Adipocyte (in vitro differentiated cells): ENCODE data around the gene KIF5C.
A peak's percentile ranks its signal among the peaks of the same experiment; 100 is the strongest.

Experiments
- DNase-seq: peaks from one replicate; pipeline ENCODE4 v3.0.0-alpha.2; 2015; ENCODE audit warnings: low read depth
- H3K27me3 ChIP-seq: replicated peaks from 2 replicates; pipeline ENCODE4 v1.7.0; 2013; ENCODE audit warnings: mild to moderate bottlenecking, low read length, moderate library complexity; ENCODE audit not compliant: control insufficient read depth, insufficient read depth
- H3K36me3 ChIP-seq: 2 replicates; pipeline ENCODE4 v1.7.0; 2013; ENCODE audit warnings: low read length, mild to moderate bottlenecking, moderate library complexity; ENCODE audit not compliant: control insufficient read depth, insufficient read depth, severe bottlenecking
- H3K4me1 ChIP-seq: 2 replicates; pipeline ENCODE4 v1.7.0; 2013; ENCODE audit warnings: mild to moderate bottlenecking, low read length, moderate library complexity; ENCODE audit not compliant: control insufficient read depth, insufficient read depth
- H3K4me3 ChIP-seq: 2 replicates; pipeline ENCODE4 v1.7.0; 2013; ENCODE audit warnings: mild to moderate bottlenecking, low read length, moderate library complexity
- H3K9ac ChIP-seq: 2 replicates; pipeline ENCODE4 v1.7.0; 2013; ENCODE audit warnings: mild to moderate bottlenecking, low read length, moderate library complexity
- H3K9me3 ChIP-seq: 2 replicates; pipeline ENCODE4 v1.7.0; 2013; ENCODE audit warnings: mild to moderate bottlenecking, low read length, moderate library complexity; ENCODE audit not compliant: control insufficient read depth

The KIF5C gene

DNA sequence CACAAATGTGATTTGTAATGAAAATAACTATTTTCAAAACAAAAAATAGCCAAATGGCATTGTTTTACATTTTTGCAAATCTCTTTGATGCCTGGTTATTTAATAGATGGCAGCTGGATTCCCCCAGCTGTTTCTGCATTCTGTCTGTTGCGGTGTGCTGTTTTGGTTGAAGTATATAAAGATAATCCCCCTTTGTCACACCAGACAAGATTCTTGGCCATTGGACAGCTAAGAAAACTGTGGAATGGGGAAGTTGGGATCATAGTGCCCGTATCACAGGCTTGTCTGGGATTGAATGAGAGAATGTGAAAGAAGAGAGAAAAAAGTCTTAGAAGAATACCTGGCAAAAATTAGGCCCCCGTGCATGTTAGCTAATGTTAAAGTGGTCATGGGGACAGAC, 144.0 kb downstream of the KIF5C start:
- no peak for DNase-seq
- no peak overlapping the region for H3K9ac ChIP-seq
- H3K4me1 ChIP-seq, result no peaks in the 10 kb centered on the region
- no peaks in the 10 kb centered on the region for H3K36me3 ChIP-seq
- H3K9me3 ChIP-seq, result no peaks in the 10 kb centered on the region
- H3K4me3 ChIP-seq, result no peak overlapping the region
- peaks cover 9% of the 10 kb centered on the region for H3K27me3 ChIP-seq

DNA sequence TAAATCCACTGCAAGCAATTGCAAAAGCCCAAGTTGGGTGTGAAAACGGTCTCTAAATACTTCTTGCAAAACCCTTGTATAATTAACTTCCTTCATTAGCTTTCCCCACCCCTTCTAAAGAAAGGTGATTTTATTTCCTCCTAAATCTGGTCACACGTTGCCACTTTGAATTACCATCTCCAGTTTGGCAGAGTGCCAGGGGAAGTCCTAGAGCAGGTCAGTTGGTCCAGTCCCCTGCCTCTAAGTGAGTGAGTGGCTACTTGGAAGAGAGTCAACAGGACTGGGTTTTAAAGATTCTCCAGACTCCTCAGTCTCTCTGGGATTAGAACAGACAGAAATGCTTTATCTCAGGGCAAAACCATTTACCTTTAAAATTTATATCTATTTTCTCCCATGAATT, 144.7 kb downstream of the KIF5C start:
- H3K4me1 ChIP-seq, result no peaks in the 10 kb centered on the region
- no peak for DNase-seq
- no peak overlapping the region for H3K4me3 ChIP-seq
- no peaks in the 10 kb centered on the region for H3K36me3 ChIP-seq
- no peak overlapping the region for H3K9ac ChIP-seq
- no peaks in the 10 kb centered on the region for H3K9me3 ChIP-seq
- H3K27me3 ChIP-seq, result peaks cover 9% of the 10 kb centered on the region

DNA sequence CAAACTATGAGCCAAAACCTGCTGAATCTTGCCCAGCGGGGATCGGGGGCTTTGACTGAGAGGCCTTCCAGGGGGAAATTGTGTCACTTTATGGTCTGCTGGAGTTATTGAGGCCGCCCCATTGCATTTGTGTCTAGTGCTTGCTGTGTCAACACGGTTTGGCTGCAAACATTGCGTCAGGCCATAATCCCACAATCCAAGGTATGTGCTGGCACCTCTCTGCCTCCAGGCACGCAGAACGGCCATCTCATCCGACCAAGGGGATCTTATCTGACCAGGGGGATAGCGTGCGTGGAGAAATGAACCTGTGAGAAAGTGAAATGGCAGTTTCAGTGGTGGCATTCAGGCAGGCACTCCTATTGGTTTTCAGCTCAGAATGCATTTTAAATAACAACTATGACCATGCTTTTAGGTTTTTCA, 145.4 kb downstream of the KIF5C start:
- no peak overlapping the region for H3K4me3 ChIP-seq
- no peaks in the 10 kb centered on the region for H3K36me3 ChIP-seq
- no peaks in the 10 kb centered on the region for H3K4me1 ChIP-seq
- H3K9ac ChIP-seq, result no peak overlapping the region
- no peaks in the 10 kb centered on the region for H3K9me3 ChIP-seq
- H3K27me3 ChIP-seq, result peaks cover 15% of the 10 kb centered on the region
- no peak for DNase-seq

DNA sequence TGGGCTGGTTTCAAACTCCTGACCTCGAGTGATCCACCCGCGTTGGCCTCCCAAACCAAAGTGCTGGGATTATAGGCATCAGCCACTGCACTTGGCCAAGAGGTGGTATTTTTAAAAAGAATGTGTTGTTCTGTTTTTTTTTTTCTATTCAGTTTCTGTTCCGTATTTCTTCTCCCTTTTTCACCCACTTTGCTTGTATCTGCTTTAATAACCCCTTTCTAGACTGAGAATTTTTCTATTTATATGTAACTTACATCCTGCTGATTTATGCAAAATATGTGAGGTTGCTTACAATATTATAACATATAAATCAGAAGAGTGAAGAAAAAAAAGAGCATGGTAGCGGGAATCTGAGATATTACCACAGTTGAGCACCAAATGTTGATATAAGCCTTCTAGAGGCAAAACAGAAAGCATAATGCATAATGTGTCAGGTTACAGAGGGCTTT, 146.3 kb downstream of the KIF5C start:
- H3K4me3 ChIP-seq, result no peak overlapping the region
- peak; percentile 42 for DNase-seq
- no peaks in the 10 kb centered on the region for H3K36me3 ChIP-seq
- peaks cover 14% of the 10 kb centered on the region for H3K27me3 ChIP-seq
- H3K9ac ChIP-seq, result no peak overlapping the region
- no peaks in the 10 kb centered on the region for H3K4me1 ChIP-seq
- no peaks in the 10 kb centered on the region for H3K9me3 ChIP-seq

DNA sequence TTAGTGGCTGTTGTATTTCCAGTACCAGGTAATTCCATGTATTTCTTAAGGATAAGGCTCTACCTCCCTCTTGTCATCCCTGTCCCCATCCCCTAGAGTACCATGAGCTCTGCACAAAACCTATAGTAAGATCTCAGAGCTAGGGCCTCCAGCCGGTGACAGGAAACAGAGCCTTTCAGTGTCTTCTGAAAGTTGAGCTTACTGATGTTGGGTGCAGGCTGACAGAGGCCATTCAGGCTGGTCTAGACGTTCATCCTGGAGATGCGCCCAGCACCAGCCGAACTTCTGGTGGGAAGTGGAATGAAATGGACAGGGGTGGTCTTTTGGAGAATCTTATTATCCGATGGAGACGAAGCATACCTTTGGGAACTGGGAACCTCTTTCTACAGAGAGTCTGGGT, 146.7 kb downstream of the KIF5C start:
- H3K4me1 ChIP-seq, result no peaks in the 10 kb centered on the region
- H3K4me3 ChIP-seq, result no peak overlapping the region
- DNase-seq, result no peak
- peaks cover 15% of the 10 kb centered on the region for H3K27me3 ChIP-seq
- no peaks in the 10 kb centered on the region for H3K9me3 ChIP-seq
- no peaks in the 10 kb centered on the region for H3K36me3 ChIP-seq
- H3K9ac ChIP-seq, result no peak overlapping the region

DNA sequence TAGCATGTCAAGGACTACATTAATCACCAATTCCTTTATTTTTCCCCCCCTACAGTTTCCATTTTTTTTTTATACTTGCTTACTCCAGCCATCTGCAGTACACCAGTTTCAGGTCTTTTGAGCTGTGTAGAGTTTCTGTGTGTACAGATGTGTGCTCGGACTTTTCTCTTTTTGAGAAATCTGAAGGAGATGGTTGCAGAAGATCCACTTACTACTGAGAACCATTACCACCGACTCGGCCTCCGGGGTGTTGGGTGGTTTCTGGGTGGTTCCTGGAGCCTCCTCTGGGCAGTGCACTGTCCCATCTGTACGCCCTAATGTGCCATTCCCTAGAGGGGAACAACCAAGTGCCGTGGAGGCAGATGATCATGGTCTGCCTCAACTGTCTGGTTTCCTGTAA, 148.1 kb downstream of the KIF5C start:
- H3K36me3 ChIP-seq, result no peaks in the 10 kb centered on the region
- no peaks in the 10 kb centered on the region for H3K9me3 ChIP-seq
- no peak overlapping the region for H3K4me3 ChIP-seq

DNA sequence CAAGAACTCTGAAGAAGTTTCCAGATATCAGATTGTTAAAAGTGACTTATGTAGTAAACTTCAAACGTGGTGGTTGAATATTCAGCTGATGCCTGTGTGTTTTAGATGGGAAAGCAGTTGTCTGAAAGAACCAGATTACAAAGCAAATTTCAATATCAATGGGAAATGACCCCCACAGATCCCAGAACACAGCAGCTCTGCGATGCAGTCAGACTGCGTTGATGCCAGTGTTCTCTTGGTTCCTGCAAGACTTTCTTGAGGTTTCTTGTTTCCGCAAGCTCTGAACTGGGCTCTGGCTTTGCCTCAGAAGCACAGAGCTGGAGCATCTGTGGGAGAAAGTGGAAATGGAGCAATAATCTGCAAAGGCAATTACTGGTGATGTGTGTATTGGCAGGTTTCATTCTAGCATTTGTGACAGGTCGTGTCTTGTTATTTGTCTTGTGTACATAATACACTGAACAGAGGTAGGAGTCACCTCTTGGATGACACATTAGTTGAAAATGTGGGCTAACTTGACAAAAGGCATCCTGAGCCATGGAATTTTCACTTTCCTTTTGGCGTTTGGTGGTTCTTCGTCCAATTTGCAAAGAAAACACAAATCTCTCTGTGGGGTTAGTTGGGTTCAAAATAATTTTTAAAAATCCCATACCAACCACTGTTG, 152.7 kb downstream of the KIF5C start:
- no peak overlapping the region for H3K9ac ChIP-seq
- peaks cover 71% of the 10 kb centered on the region for H3K27me3 ChIP-seq
- H3K9me3 ChIP-seq, result no peaks in the 10 kb centered on the region
- no peaks in the 10 kb centered on the region for H3K36me3 ChIP-seq
- no peaks in the 10 kb centered on the region for H3K4me1 ChIP-seq
- H3K4me3 ChIP-seq, result no peak overlapping the region
- no peak for DNase-seq

More for the DNA sequence above, 148.1 kb downstream of the KIF5C start:
- H3K27me3 ChIP-seq, result peaks cover 29% of the 10 kb centered on the region
- no peak for DNase-seq
- H3K9ac ChIP-seq, result no peak overlapping the region
- no peaks in the 10 kb centered on the region for H3K4me1 ChIP-seq

DNA sequence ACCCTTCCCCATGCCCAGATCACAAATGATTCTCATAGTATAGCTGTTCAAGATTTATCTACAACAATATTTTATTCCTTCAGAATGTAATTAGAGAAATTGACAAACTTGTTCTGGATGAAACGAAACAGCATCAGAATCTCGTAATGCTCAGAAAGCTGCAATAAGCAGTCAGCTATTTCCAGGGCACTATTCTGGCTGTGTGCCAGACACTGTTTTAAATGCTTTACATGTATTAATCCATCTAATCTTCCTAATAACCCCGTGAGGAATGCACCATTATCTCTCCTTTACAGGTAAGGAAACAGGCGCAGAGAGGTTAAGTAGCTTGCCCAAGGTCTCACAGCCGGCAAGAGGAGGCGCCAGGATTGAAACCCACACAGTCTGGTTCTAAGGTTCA, 153.3 kb downstream of the KIF5C start:
- Histone ChIP-seq H3K9me3 (no peaks in the 10 kb centered on the region), H3K4me1 (no peaks in the 10 kb centered on the region), H3K36me3 (no peaks in the 10 kb centered on the region), H3K27me3 (peaks cover 75% of the 10 kb centered on the region), H3K4me3 (no peak overlapping the region), H3K9ac (no peak overlapping the region)
- DNase-seq, result no peak

DNA sequence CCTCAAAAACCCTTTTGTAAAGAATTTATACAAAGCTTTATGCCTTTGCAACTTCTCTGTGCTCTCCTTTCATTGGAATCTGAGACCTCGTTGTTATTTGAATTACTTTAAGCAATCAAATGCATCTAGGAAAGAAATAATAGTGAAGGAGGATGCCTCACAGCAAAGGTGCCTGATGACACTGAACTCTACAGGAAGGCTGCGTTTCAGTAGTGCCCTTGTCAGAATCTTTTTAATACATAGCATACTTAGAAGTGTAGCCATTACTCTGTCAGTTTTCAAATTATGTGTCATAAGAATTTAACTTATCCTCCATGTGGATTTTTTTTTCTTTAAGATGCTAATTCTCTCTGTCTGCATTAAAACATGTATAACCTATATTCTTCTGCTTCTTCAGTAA, 153.9 kb downstream of the KIF5C start:
- peaks cover 75% of the 10 kb centered on the region for H3K27me3 ChIP-seq

DNA sequence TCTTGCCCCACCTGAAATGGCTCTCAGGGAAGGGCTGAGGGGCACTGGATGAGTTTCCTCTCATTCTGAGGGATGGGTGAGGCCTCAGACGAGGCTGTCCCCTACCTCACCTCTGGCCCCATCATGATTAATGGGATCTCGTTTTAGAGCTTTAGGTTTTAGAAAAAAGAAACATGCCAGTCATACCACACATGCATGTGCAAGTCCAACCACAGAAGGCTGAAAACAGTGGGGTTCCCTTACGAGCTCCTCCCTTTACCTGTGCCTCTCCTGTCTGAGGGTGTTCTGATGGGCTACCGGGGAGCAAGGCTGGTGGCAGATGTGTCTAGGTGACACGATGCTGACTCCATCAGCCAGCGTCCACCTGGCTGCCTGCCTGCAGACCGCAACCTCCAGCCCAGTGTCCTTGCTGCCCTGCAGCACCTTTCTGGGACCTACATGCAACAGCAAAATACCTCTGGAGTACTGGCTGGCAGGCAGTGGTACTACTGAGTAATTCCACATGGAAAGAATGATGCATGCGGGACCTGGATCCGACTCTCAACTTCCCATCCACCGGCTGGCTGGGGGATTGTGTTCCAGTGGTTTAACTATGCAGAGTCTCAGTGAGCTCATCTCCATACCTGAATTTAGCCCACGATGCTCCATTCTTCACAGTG, 154.4 kb downstream of the KIF5C start:
- no peaks in the 10 kb centered on the region for H3K4me1 ChIP-seq
- no peak overlapping the region for H3K4me3 ChIP-seq
- H3K9ac ChIP-seq, result no peak overlapping the region
- no peaks in the 10 kb centered on the region for H3K36me3 ChIP-seq
- peaks cover 75% of the 10 kb centered on the region for H3K27me3 ChIP-seq
- no peaks in the 10 kb centered on the region for H3K9me3 ChIP-seq
- DNase-seq, result no peak

More for the DNA sequence above, 153.9 kb downstream of the KIF5C start:
- H3K4me1 ChIP-seq, result no peaks in the 10 kb centered on the region
- no peak for DNase-seq
- H3K9ac ChIP-seq, result no peak overlapping the region
- H3K9me3 ChIP-seq, result no peaks in the 10 kb centered on the region
- no peaks in the 10 kb centered on the region for H3K36me3 ChIP-seq
- no peak overlapping the region for H3K4me3 ChIP-seq

DNA sequence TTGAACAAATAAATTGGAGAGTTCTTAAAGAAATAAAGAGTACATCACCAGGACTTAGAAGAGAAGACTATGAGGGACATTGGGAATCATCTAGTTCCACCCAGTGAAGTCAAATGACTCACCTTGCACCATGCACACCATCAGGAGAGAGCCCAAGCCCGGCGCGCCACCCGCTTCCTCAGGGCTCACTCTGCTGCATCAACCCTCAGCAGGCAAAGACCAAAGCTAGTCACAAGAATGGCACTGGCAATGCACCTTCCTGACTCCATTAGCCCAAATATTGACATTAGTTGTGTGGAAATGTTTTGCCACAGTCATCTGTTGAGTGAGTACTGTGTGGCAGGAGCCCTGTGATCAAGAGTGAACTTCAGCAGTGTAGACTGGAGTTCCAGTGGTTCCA, 156.4 kb downstream of the KIF5C start:
- H3K4me1 ChIP-seq, result no peaks in the 10 kb centered on the region
- H3K4me3 ChIP-seq, result no peak overlapping the region
- H3K27me3 ChIP-seq, result peaks cover 64% of the 10 kb centered on the region
- no peaks in the 10 kb centered on the region for H3K9me3 ChIP-seq
- no peaks in the 10 kb centered on the region for H3K36me3 ChIP-seq
- no peak for DNase-seq
- H3K9ac ChIP-seq, result no peak overlapping the region
